ENCODE results near the gene ORAI2. TPM values are rescaled to one million over a fixed set of nuclear protein-coding genes. Genes with fewer than 3 reads are reported as not detected.
"Not testable (repeated sequence)": the region's sequence is repeated elsewhere in the genome, so short reads cannot be mapped to it uniquely, and the experiment has no call there.

The ORAI2 gene
- total and polyA plus RNA-seq, 2 of the 8 experiments (the other 6 are each of a cell fraction or from before 2014, with no cell fraction given) = 20.7 to 35.2 TPM

DNA sequence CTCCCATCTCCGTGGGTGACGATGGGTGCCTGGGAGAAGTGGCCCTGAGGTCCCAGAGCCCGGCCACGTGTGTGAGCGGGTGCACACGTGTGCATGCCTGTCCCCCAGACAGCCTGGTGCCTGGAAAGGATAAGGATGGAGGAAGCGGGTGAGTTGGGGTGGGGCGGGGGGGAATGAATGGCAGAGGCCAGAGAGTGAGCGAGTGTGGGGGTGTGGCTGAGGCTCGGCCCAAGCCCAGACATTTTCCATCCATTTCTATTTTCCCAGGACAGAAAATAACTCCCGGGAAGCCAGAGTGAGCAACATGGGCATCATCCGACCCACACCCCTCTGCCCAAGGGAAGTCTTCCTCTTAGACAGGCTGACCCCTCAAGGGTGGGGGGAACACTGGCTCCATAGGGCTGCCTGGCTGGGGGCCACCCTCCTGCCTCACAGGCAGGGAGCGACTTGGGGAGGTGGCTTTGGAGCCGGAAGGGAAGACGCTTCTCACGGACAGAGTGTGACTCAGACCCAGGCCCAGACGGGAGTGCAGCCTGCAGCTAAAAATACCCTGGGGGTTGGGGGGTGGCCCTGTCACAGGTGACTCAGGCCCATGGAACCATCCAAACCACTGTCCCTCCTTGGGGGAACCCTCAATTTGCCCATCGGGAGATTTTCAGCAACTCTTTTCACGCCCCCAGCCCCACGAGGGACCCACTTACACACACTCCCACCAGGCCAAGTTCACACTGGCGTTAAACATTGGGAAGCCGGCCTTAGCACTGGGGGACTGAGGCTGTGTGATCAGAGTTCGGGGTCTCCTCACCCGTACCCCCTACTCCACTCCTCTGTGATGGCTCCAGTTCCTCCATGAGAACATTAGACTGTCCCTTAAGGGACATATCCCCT is 72.2 kb downstream of the ORAI2 start:
- H2AFZ ChIP-seq (ENCODE audit: low read length); POLR2A ChIA-PET (ENCODE audit: partially characterized antibody); H3K4me2 ChIP-seq (ENCODE audit: insufficient read depth in 1 of 2, low read depth in 2 of 2, low read length in 2 of 2); H4K5ac ChIP-seq (ENCODE audit: insufficient read length, low read depth, low read length); H3K18ac ChIP-seq (ENCODE audit: extremely low read depth, low read length); H3K9ac ChIP-seq (replicated peaks in 1 of 4; ENCODE audit: extremely low read depth in 1 of 4, low read depth in 3 of 4, low read length in 3 of 4); H3K23ac ChIP-seq (ENCODE audit: insufficient read length); H3K4me3 ChIP-seq (ENCODE audit: extremely low read depth in 1 of 4, insufficient read depth in 2 of 4, low read depth in 3 of 4, low read length in 4 of 4); H3K14ac ChIP-seq (ENCODE audit: insufficient read length); H4K20me1 ChIP-seq (replicated peaks in 1 of 2; ENCODE audit: control insufficient read depth in 1 of 2, insufficient read depth in 2 of 2, low read length in 2 of 2); H3K79me1 ChIP-seq (ENCODE audit: low read depth, low read length); H3K9me3 ChIP-seq (ENCODE audit: insufficient read depth in 2 of 2, low read depth in 1 of 2, low read length in 1 of 2); H3K36me3 ChIP-seq (ENCODE audit: control insufficient read depth in 2 of 4, insufficient read depth in 4 of 4, low read length in 3 of 4); H2BK120ac ChIP-seq (replicated peaks; ENCODE audit: low read depth, low read length); H3K27ac ChIP-seq (ENCODE audit: low read depth, low read length); H3K56ac ChIP-seq (replicated peaks; ENCODE audit: insufficient read length, low read depth, low read length); H3K27me3 ChIP-seq (replicated peaks in 1 of 4; ENCODE audit: control insufficient read depth in 3 of 4, extremely low read depth in 1 of 4, insufficient read depth in 3 of 4, low read length in 3 of 4); H2BK5ac ChIP-seq (ENCODE audit: low read depth, low read length); H4K91ac ChIP-seq (replicated peaks; ENCODE audit: insufficient read length, low read length); H4K8ac ChIP-seq (ENCODE audit: extremely low read depth, insufficient read depth, low read length); H3K4me1 ChIP-seq (replicated peaks in 1 of 4; ENCODE audit: control insufficient read depth in 3 of 4, insufficient read depth in 4 of 4, low read length in 3 of 4); H2BK20ac ChIP-seq (ENCODE audit: low read length); H3K4ac ChIP-seq (replicated peaks; ENCODE audit: insufficient read length, low read depth, low read length); H3K79me2 ChIP-seq (ENCODE audit: control insufficient read depth in 1 of 2, insufficient read depth in 2 of 2, low read length in 2 of 2); H3K23me2 ChIP-seq (ENCODE audit: low read depth, low read length); H2AK5ac ChIP-seq (ENCODE audit: low read depth, low read length); H2BK15ac ChIP-seq (ENCODE audit: low read length); H2BK12ac ChIP-seq (ENCODE audit: low read depth, low read length); CTCF ChIA-PET (ENCODE audit: partially characterized antibody); FAIRE-seq: not testable (repeated sequence)
- peak in 1 of 2 experiments; percentile 39 for DNase-seq (ENCODE audit: low read depth in 1 of 2, low spot score in 2 of 2)
- 89% methylated on average over 5 of the region's 24 CpGs; no CpG with 5 or more reads in 1 of the 2 experiments for WGBS, 2 experiments (ENCODE audit: extremely low coverage in 1 of 2, insufficient coverage in 1 of 2, insufficient read length in 1 of 2, insufficient replicate concordance in 2 of 2, low coverage in 1 of 2, low lambda C conversion rate in 2 of 2, missing lambda C conversion rate in 1 of 2)

Small RNA genes within 50 kb of the gene (microRNA-seq; reads per million reads assigned to microRNA genes)
- gene MIR4467 (ENCODE audit: borderline microRNAs expressed in 2 of 2, borderline number of aligned reads in 2 of 2, borderline replicate concordance in 1 of 2) = 0.20 to 0.23 reads per million in 2 experiments
- 0.23 to 1.4 reads per million in 2 experiments for gene MIR5090 (ENCODE audit: borderline microRNAs expressed in 2 of 2, borderline number of aligned reads in 2 of 2, borderline replicate concordance in 1 of 2)
- 0 reads per million in 2 experiments for gene MIR548O (ENCODE audit: borderline microRNAs expressed in 2 of 2, borderline number of aligned reads in 2 of 2, borderline replicate concordance in 1 of 2)

Small RNA genes within 50 kb of the gene (small RNA-seq; reads per million reads assigned to genes)
- not detected for gene MIR548O (ENCODE audit: insufficient read depth)

Other genes with a start within 250 kb of the ORAI2 start
- gene SH2B2, start 146.7 kb upstream of the ORAI2 start, total RNA-seq (2021; fragmentation: NEBNext Ultra II Directional; extraction: Animal tissue kit (Norgen Biotek cat#: 25700)) = 17.5 and 18.7 TPM in 2 replicates
- 11.5 and 21.0 TPM in 2 replicates for gene SH2B2, start 146.7 kb upstream of the ORAI2 start, polyA plus RNA-seq (2011; rRNA removed)
- gene SPDYE6, start 77.1 kb upstream of the ORAI2 start, total RNA-seq (2021; fragmentation: NEBNext Ultra II Directional; extraction: Animal tissue kit (Norgen Biotek cat#: 25700)) = not detected in 2 replicates
- not detected in 2 replicates for gene SPDYE6, start 77.1 kb upstream of the ORAI2 start, polyA plus RNA-seq (2011; rRNA removed)
- 22.0 and 25.0 TPM in 2 replicates for gene PRKRIP1, start 37.2 kb upstream of the ORAI2 start, total RNA-seq (2021; fragmentation: NEBNext Ultra II Directional; extraction: Animal tissue kit (Norgen Biotek cat#: 25700))
- gene PRKRIP1, start 37.2 kb upstream of the ORAI2 start, polyA plus RNA-seq (2011; rRNA removed) = 11.1 and 16.8 TPM in 2 replicates
- gene ALKBH4, start 31.3 kb downstream of the ORAI2 start, total RNA-seq (2021; fragmentation: NEBNext Ultra II Directional; extraction: Animal tissue kit (Norgen Biotek cat#: 25700)) = 16.6 and 17.7 TPM in 2 replicates
- gene ALKBH4, start 31.3 kb downstream of the ORAI2 start, polyA plus RNA-seq (2011; rRNA removed) = 10.2 and 14.2 TPM in 2 replicates
- 26.8 and 28.5 TPM in 2 replicates for gene LRWD1, start 31.4 kb downstream of the ORAI2 start, total RNA-seq (2021; fragmentation: NEBNext Ultra II Directional; extraction: Animal tissue kit (Norgen Biotek cat#: 25700))
- gene LRWD1, start 31.4 kb downstream of the ORAI2 start, polyA plus RNA-seq (2011; rRNA removed) = 23.4 and 33.7 TPM in 2 replicates
- 54.1 TPM in 2 replicates for gene POLR2J, start 45.3 kb downstream of the ORAI2 start, total RNA-seq (2021; fragmentation: NEBNext Ultra II Directional; extraction: Animal tissue kit (Norgen Biotek cat#: 25700))
- gene POLR2J, start 45.3 kb downstream of the ORAI2 start, polyA plus RNA-seq (2011; rRNA removed) = 109 and 113 TPM in 2 replicates
- 2.6 and 3.4 TPM in 2 replicates for gene RASA4B, start 84.2 kb downstream of the ORAI2 start, total RNA-seq (2021; fragmentation: NEBNext Ultra II Directional; extraction: Animal tissue kit (Norgen Biotek cat#: 25700))
- 6.7 and 8.3 TPM in 2 replicates for gene RASA4B, start 84.2 kb downstream of the ORAI2 start, polyA plus RNA-seq (2011; rRNA removed)
- gene UPK3BL2, start 110.1 kb downstream of the ORAI2 start, total RNA-seq (2021; fragmentation: NEBNext Ultra II Directional; extraction: Animal tissue kit (Norgen Biotek cat#: 25700)) = 12.4 and 12.5 TPM in 2 replicates
- gene UPK3BL2, start 110.1 kb downstream of the ORAI2 start, polyA plus RNA-seq (2011; rRNA removed) = 18.3 and 22.6 TPM in 2 replicates
- gene SPDYE2, start 117.7 kb downstream of the ORAI2 start, total RNA-seq (2021; fragmentation: NEBNext Ultra II Directional; extraction: Animal tissue kit (Norgen Biotek cat#: 25700)) = not detected in 2 replicates
- gene SPDYE2, start 117.7 kb downstream of the ORAI2 start, polyA plus RNA-seq (2011; rRNA removed) = not detected in 2 replicates
- 19.3 and 24.6 TPM in 2 replicates for gene POLR2J3, start 139.0 kb downstream of the ORAI2 start, total RNA-seq (2021; fragmentation: NEBNext Ultra II Directional; extraction: Animal tissue kit (Norgen Biotek cat#: 25700))
- 15.8 and 18.7 TPM in 2 replicates for gene POLR2J3, start 139.0 kb downstream of the ORAI2 start, polyA plus RNA-seq (2011; rRNA removed)
- 19.6 and 25.1 TPM in 2 replicates for gene RASA4, start 183.2 kb downstream of the ORAI2 start, total RNA-seq (2021; fragmentation: NEBNext Ultra II Directional; extraction: Animal tissue kit (Norgen Biotek cat#: 25700))
- 23.4 and 37.0 TPM in 2 replicates for gene RASA4, start 183.2 kb downstream of the ORAI2 start, polyA plus RNA-seq (2011; rRNA removed)
- 5.9 and 6.4 TPM in 2 replicates for gene UPK3BL1, start 209.2 kb downstream of the ORAI2 start, total RNA-seq (2021; fragmentation: NEBNext Ultra II Directional; extraction: Animal tissue kit (Norgen Biotek cat#: 25700))
- gene UPK3BL1, start 209.2 kb downstream of the ORAI2 start, polyA plus RNA-seq (2011; rRNA removed) = 16.1 and 31.7 TPM in 2 replicates
- gene SPDYE2B, start 216.7 kb downstream of the ORAI2 start, total RNA-seq (2021; fragmentation: NEBNext Ultra II Directional; extraction: Animal tissue kit (Norgen Biotek cat#: 25700)) = not detected in 2 replicates
- gene SPDYE2B, start 216.7 kb downstream of the ORAI2 start, polyA plus RNA-seq (2011; rRNA removed) = not detected in 2 replicates
- gene POLR2J2, start 238.1 kb downstream of the ORAI2 start, total RNA-seq (2021; fragmentation: NEBNext Ultra II Directional; extraction: Animal tissue kit (Norgen Biotek cat#: 25700)) = 7.7 and 7.9 TPM in 2 replicates
- 1.8 and 2.1 TPM in 2 replicates for gene POLR2J2, start 238.1 kb downstream of the ORAI2 start, polyA plus RNA-seq (2011; rRNA removed)